Heart left ventricle (tissue), 13 donors: Measurements from ENCODE around the gene BRSK2.

ENCODE experiments used
- POLR2A ChIP-seq, 2 donors: fragments of 450-650 bp; IDR thresholded peaks; one replicate each; pipeline ENCODE4 v1.6.1; 2017; ENCODE audit warnings: antibody characterized with exemption in 2 of 2, mild to moderate bottlenecking in 2 of 2, moderate library complexity in 2 of 2
- TF ChIP-seq, protein P1 (sequence below), 12 donors: fragments of 200-600 bp; sonication (generic) in 4 of 12; IDR thresholded peaks; one replicate each; pipeline versions ENCODE4 v1.5.0 to v1.8.0; 2018 to 2022; ENCODE audit warnings: antibody characterized with exemption in 12 of 12, mild to moderate bottlenecking in 5 of 12
- donor health status: ischemic (EF 13 %, LVEDD 7.1; RV severe dilation, severe dysfunction).
- donor health status: DM: no; HTN: yes; CAD: no.
- donor health status: DM: no; HTN: no; CAD: no.
- donor health status: ischemic (EF 25% LVEDD 6.9; RV normal size, moderate dysfunction).
- donor health status: ischemic (EF 25% LVEDD 5.7; RV mildly dilated, moderate dysfunction).
- donor health status: ischemic (EF 35%, LVEDD 5.7; RV mildly dilated, moderate dysfunction).
- donor health status: nonischemic (EF 11% LVEDD 7.7; RV severe dilation, severe dysfunction).
- donor health status: DM: yes; HTN: yes; CAD: no.
- donor health status: PGD.
- donor health status: ischemic (EF 29% LVEDD 5.4; RV normal size, mild dysfunction).
- donor health status: nonischemic (EF 23%, LVEDD 6.1; RV moderate dilation, normal function).

DNA sequence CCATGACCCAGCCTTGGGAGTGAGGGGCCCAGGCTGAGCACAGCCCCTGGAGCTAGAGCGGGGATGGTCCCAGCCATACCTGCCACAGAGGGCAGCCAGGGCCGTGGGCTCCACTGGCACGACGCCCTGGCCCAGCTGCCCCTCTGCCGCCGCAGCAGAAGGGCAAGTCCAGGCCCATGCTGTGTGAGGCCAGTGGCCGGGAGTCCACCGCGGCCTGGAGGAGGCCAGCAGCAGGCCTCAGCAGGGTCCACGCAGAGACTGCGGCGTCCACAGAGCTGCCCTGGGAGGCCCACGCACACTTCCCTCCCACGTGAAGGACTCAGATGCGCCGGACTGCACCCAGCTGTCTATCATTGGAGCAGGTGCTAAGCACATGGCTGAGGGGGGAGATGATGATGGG is 73.3 kb downstream of the BRSK2 start:
- TF ChIP-seq, protein P1, sequence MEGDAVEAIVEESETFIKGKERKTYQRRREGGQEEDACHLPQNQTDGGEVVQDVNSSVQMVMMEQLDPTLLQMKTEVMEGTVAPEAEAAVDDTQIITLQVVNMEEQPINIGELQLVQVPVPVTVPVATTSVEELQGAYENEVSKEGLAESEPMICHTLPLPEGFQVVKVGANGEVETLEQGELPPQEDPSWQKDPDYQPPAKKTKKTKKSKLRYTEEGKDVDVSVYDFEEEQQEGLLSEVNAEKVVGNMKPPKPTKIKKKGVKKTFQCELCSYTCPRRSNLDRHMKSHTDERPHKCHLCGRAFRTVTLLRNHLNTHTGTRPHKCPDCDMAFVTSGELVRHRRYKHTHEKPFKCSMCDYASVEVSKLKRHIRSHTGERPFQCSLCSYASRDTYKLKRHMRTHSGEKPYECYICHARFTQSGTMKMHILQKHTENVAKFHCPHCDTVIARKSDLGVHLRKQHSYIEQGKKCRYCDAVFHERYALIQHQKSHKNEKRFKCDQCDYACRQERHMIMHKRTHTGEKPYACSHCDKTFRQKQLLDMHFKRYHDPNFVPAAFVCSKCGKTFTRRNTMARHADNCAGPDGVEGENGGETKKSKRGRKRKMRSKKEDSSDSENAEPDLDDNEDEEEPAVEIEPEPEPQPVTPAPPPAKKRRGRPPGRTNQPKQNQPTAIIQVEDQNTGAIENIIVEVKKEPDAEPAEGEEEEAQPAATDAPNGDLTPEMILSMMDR (IDR thresholded peaks at IDR 0.05): no peak
- TF ChIP-seq POLR2A (IDR thresholded peaks at IDR 0.05): no peak
